Measurements from ENCODE around the gene KRR1.

Gene KRR1

GRCh38 chr12:75550401-75551240, 39.2 kb upstream of the KRR1 start:
- no peaks in the 10 kb centered on the region for H4K20me1 ChIP-seq
- no peak overlapping the region for H3K4me3 ChIP-seq
- H3K4me1 ChIP-seq = peaks cover 9 to 20% (median 17%) of the 10 kb centered on the region in 10 experiments
- no peak overlapping the region for H3K27ac ChIP-seq
- H3K36me3 ChIP-seq = no peaks in the 10 kb centered on the region
- H3K9ac ChIP-seq = no peak overlapping the region
- H3K9me3 ChIP-seq (replicated peaks in 1 of 11) = no peaks in the 10 kb centered on the region
- no peaks in the 10 kb centered on the region for H3K27me3 ChIP-seq
- no peak for TF ChIP-seq Cebpa-rat (IDR thresholded peaks at IDR 0.05)
- no peak overlapping the region for H3K4me2 ChIP-seq

- no peak overlapping the region for H3K27ac ChIP-seq
These were observed 38.6 kb upstream of the KRR1 start for GRCh38 chr12:75549989-75550388.

GRCh38 chr12:75548879-75549278, 37.5 kb upstream of the KRR1 start:
- no peak overlapping the region for H3K9ac ChIP-seq
- no peak overlapping the region for H3K4me2 ChIP-seq
- H4K20me1 ChIP-seq = no peaks in the 10 kb centered on the region
- no peaks in the 10 kb centered on the region for H3K27me3 ChIP-seq
- no peak overlapping the region for H3K4me3 ChIP-seq
- no peaks in the 10 kb centered on the region for H3K9me3 ChIP-seq (replicated peaks in 1 of 11)
- H3K4me1 ChIP-seq = peaks cover 7 to 12% (median 9%) of the 10 kb centered on the region in 10 experiments
- no peaks in the 10 kb centered on the region for H3K36me3 ChIP-seq
- TF ChIP-seq Cebpa-rat (IDR thresholded peaks at IDR 0.05) = no peak
- H3K27ac ChIP-seq = no peak overlapping the region

More at GRCh38 chr12:75549989-75550388, 38.6 kb upstream of the KRR1 start:
- Histone ChIP-seq H3K27me3 (no peaks in the 10 kb centered on the region), H3K4me3 (no peak overlapping the region), H3K4me2 (no peak overlapping the region), H3K9me3 (replicated peaks in 1 of 11) (no peaks in the 10 kb centered on the region), H4K20me1 (no peaks in the 10 kb centered on the region), H3K4me1 (peaks cover 9 to 20% (median 17%) of the 10 kb centered on the region in 10 experiments), H3K9ac (no peak overlapping the region), H3K36me3 (no peaks in the 10 kb centered on the region)
- TF ChIP-seq Cebpa-rat (IDR thresholded peaks at IDR 0.05) = no peak

- no peak for TF ChIP-seq Cebpa-rat (IDR thresholded peaks at IDR 0.05)
- Histone ChIP-seq H3K27me3 (no peaks in the 10 kb centered on the region), H4K20me1 (no peaks in the 10 kb centered on the region), H3K4me2 (no peak overlapping the region), H3K9ac (no peak overlapping the region), H3K27ac (no peak overlapping the region), H3K4me1 (no peaks in the 10 kb centered on the region), H3K4me3 (no peak overlapping the region), H3K9me3 (replicated peaks in 1 of 11) (no peaks in the 10 kb centered on the region), H3K36me3 (no peaks in the 10 kb centered on the region)
These were observed 34.2 kb upstream of the KRR1 start for GRCh38 chr12:75545636-75546035.

GRCh38 chr12:75543529-75543928, 32.1 kb upstream of the KRR1 start:
- no peak overlapping the region for H3K4me3 ChIP-seq
- no peak overlapping the region for H3K4me2 ChIP-seq
- no peak overlapping the region for H3K9ac ChIP-seq
- H3K27ac ChIP-seq = no peak overlapping the region
- H3K27me3 ChIP-seq = no peaks in the 10 kb centered on the region
- H3K9me3 ChIP-seq (replicated peaks in 1 of 11) = no peaks in the 10 kb centered on the region
- TF ChIP-seq Cebpa-rat (IDR thresholded peaks at IDR 0.05) = no peak
- H3K4me1 ChIP-seq = no peaks in the 10 kb centered on the region
- H3K36me3 ChIP-seq = no peaks in the 10 kb centered on the region
- no peaks in the 10 kb centered on the region for H4K20me1 ChIP-seq

- no peak for TF ChIP-seq Cebpa-rat (IDR thresholded peaks at IDR 0.05)
- no peaks in the 10 kb centered on the region for H3K9me3 ChIP-seq (replicated peaks in 1 of 11)
- no peaks in the 10 kb centered on the region for H3K4me1 ChIP-seq
- no peak overlapping the region for H3K4me3 ChIP-seq
- no peaks in the 10 kb centered on the region for H3K27me3 ChIP-seq
- no peaks in the 10 kb centered on the region for H4K20me1 ChIP-seq
- H3K4me2 ChIP-seq = no peak overlapping the region
- H3K27ac ChIP-seq = no peak overlapping the region
- H3K9ac ChIP-seq = no peak overlapping the region
- H3K36me3 ChIP-seq = no peaks in the 10 kb centered on the region
These were observed 31.5 kb upstream of the KRR1 start for GRCh38 chr12:75542942-75543341.

- Histone ChIP-seq H3K9me3 (replicated peaks in 1 of 11) (no peaks in the 10 kb centered on the region), H3K36me3 (no peaks in the 10 kb centered on the region), H3K27ac (no peak overlapping the region), H3K27me3 (no peaks in the 10 kb centered on the region), H4K20me1 (no peaks in the 10 kb centered on the region), H3K4me1 (no peaks in the 10 kb centered on the region), H3K4me2 (no peak overlapping the region), H3K9ac (no peak overlapping the region), H3K4me3 (no peak overlapping the region)
- TF ChIP-seq Cebpa-rat (IDR thresholded peaks at IDR 0.05) = no peak
These were observed 28.5 kb upstream of the KRR1 start for GRCh38 chr12:75539889-75540288.

- H3K4me2 ChIP-seq = no peak overlapping the region
- H4K20me1 ChIP-seq = no peaks in the 10 kb centered on the region
- no peaks in the 10 kb centered on the region for H3K27me3 ChIP-seq
- TF ChIP-seq Cebpa-rat (IDR thresholded peaks at IDR 0.05) = no peak
- no peaks in the 10 kb centered on the region for H3K36me3 ChIP-seq
- H3K9ac ChIP-seq = no peak overlapping the region
- no peak overlapping the region for H3K4me3 ChIP-seq
- no peak overlapping the region for H3K27ac ChIP-seq
- no peaks in the 10 kb centered on the region for H3K9me3 ChIP-seq (replicated peaks in 1 of 11)
- H3K4me1 ChIP-seq = peaks cover 0 to 7% (median 5%) of the 10 kb centered on the region in 10 experiments; a peak in 14 of 20 replicates
These were observed 21.8 kb upstream of the KRR1 start for GRCh38 chr12:75533239-75533638.

GRCh38 chr12:75529826-75530225, 18.4 kb upstream of the KRR1 start:
- no peak overlapping the region for H3K4me3 ChIP-seq
- H3K4me1 ChIP-seq = peaks cover 5 to 37% (median 26%) of the 10 kb centered on the region in 10 experiments; a peak in 18 of 20 replicates

GRCh38 chr12:75529316-75529715, 17.9 kb upstream of the KRR1 start:
- no peak for TF ChIP-seq Cebpa-rat (IDR thresholded peaks at IDR 0.05)
- Histone ChIP-seq H3K9ac (no peak overlapping the region), H3K9me3 (replicated peaks in 1 of 11) (no peaks in the 10 kb centered on the region), H3K27ac (no peak overlapping the region), H3K4me2 (no peak overlapping the region), H4K20me1 (no peaks in the 10 kb centered on the region), H3K4me3 (no peak overlapping the region), H3K4me1 (peaks cover 5 to 37% (median 26%) of the 10 kb centered on the region in 10 experiments; a peak in 18 of 20 replicates), H3K36me3 (no peaks in the 10 kb centered on the region), H3K27me3 (no peaks in the 10 kb centered on the region)

More at GRCh38 chr12:75529826-75530225, 18.4 kb upstream of the KRR1 start:
- H3K27ac ChIP-seq = no peak overlapping the region
- no peaks in the 10 kb centered on the region for H3K36me3 ChIP-seq
- H4K20me1 ChIP-seq = no peaks in the 10 kb centered on the region
- H3K27me3 ChIP-seq = no peaks in the 10 kb centered on the region
- TF ChIP-seq Cebpa-rat (IDR thresholded peaks at IDR 0.05) = no peak
- H3K9ac ChIP-seq = no peak overlapping the region
- H3K9me3 ChIP-seq (replicated peaks in 1 of 11) = no peaks in the 10 kb centered on the region
- H3K4me2 ChIP-seq = no peak overlapping the region

Data from BLaER1 treated with 17β-estradiol and CSF1 and Interleukin-3, amounts not matched to agents 10 nM and 100 nM (cell line).